Stimulated activated CD4-positive, alpha-beta T cell treated with anti-CD3 and anti-CD28 coated beads, TNF-alpha, amount 100 ng/mL, for 4 hours (primary cell): Measurements from ENCODE around the gene FUZ.

ENCODE experiments used
- DNase-seq, 3 experiments: peaks; one replicate each; pipeline ENCODE4 v3.0.0-alpha.2; 2020; ENCODE audit warnings: low read depth in 3 of 3

Gene FUZ

DNA sequence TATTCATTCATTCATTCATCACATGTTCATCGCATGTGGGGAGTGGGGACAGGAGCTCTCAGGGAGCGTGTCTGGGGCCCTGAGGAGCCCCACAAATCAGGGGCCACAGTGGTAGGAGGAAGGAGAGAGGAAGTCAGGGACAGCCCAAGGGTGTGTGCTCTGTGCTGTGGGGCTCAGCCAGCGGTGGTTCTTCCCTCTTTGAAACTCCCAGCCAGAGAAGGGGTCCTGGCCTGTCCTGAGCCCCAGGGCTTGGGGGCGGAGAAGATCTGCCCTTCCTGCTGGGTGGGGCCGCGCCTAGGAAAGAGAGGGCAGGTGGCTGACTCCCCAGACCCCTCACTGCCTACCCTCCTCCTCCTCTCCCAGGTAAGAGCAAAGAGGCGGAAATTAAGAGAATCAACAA lies 31.7 kb downstream of the FUZ start:
- DNase-seq, result no peak

DNA sequence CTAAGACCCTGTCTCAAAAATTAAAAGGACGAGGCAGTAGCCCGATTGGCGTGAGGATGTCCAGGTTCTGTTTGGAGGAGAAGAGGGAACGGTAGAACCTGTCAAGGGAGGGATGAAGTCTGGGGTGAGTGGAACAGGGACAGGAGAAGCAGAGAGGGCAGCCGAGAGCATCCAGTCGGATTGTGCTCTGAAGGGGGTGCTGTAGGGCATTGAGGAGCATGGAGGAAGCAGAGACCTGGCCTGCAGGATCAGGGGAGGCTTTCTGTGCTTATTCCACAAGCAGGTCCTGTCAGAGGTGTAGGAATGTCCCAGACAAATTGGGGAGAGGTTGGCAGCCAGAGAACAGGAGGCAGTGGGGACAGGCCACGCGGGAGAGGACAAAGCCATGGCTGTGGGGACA lies 32.2 kb downstream of the FUZ start:
- DNase-seq, result no peak

DNA sequence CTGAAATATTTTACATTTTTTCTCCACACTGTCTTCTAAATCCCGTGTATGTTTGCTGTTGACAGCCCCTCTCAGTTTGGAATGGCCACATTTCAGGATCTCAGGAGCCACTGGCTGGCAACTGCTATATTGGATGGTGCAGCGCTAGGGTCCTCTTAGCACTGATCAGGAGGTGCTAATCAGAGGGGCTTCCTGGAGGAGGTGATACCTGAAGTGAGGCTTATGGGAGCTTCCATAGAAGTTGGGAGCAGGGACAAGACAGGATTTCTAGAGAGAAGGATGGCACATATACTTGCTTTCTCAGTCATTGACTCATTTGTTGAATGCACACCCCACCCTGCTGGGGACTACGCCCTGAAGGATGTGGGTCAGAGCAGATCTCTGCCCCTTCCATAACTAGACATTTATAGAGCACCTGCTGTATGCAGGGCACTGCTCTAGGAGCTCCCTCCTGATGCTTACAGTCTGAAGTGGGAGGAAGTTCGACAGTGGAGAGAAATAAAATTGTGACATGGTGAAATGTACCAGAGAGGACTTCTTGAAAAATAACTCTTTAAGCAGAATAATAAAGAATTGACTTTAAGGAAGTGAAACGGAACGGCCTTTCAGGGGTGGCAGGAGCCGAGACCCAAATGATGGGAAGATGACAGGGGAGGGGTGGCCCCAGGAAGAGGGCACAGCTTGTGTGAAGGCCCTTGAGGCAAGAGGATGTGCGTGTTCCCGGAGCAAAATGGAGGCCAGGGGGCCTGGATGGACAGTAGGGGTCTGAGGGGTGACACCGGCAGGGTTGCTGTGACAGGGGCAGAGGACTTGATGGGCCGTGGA lies 33.1 kb downstream of the FUZ start:
- no peak for DNase-seq

DNA sequence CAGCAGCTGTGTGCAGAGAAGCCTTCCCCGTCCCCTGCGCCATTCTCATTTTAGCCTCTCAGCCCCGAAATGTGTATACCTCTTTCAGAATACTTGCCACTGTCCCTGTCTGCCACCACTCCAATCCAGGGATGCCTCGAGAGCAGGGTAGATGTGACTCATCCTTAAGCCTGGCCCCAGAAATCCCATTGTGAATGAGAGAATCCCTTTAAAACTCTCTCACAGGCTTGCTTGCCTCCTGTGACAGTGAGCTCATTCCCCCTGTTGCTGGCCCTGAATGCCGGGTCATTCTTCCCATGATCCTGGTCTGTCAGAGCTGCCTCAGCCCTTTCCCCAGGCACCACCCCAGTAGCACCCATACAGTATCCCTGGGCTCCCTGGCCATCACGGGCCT lies 36.7 kb downstream of the FUZ start:
- no peak for DNase-seq

DNA sequence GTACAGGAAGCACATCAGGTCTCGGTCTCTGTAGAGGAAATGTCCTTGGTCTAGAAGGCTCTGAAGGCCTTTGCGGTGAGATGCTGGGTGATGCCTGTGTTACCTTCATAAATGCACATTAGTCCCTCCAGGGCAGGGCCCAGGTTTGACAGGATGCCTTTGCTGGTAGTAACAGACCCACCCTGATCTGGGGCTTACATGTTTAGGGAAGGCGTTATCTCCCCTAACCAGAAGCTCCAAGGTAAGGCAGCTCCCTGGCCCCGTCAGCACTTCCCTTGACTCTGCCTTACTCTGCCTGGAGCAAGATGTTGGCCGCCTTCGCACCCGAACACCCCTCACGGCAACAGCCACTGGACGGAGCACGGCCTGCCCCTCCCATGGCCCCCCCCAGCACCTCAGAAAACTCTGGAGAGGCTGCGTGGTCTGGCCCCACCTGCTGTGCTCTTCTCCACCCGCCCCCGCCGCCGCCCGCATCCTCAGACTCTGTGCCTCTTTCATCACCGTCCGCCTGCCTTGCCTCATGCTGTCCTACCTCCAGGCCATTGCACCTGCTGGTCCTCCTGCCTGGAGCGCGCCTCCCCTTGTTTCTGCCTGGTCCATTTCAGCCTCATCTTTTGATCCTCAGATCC lies 37.2 kb downstream of the FUZ start:
- no peak for DNase-seq

DNA sequence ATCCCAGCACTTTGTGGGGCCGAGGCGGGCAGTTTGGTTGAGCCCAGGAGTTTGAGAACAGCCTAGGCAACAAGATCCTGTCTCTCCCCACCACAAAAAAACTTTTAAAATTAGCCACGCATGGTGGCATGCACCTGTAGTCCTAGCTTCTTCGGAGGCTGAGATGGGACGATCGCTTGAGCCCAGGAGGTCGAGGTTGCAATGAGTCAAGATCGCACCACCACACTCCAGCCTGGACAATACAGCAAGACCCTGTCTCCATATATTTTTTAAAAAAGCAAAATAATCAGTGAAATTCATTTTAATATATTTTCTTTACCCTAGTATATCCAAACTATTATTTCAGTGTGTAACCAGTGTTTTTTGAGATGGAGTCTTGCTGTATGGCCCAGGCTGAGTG lies 38.1 kb downstream of the FUZ start:
- DNase-seq, result no peak

DNA sequence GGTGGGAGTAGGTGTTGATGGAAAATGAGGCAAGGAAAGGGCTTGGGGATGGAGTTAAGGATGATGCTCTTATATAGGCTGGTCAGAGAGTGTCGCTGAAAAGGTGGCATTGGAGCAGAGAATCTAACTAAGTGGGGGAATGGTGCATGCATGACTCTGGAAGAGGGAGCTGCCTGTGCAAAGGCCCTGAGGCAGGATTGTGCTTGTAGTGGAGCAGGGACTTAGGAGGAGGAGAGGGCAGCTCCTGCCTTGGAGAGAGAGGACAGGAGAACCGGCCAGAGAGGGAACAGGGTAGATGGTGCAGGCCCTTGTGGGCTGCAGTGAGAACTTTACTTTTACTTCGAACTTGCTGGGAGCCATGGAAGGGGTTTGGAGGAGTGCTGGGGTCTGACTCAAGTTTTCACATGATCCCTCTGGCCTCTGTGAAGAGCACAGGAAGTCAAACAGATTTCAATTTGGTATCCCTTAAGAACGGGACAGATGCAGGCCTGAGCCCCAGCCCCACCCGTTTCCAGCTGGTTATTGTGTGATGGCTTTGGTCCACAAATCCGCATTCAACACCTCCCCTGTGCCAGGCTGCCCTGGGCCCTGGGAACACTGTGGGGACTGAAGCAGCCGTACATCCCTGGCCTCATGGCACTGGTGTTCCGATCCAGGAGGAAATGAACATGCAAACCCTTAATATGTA lies 39.3 kb downstream of the FUZ start:
- no peak for DNase-seq

DNA sequence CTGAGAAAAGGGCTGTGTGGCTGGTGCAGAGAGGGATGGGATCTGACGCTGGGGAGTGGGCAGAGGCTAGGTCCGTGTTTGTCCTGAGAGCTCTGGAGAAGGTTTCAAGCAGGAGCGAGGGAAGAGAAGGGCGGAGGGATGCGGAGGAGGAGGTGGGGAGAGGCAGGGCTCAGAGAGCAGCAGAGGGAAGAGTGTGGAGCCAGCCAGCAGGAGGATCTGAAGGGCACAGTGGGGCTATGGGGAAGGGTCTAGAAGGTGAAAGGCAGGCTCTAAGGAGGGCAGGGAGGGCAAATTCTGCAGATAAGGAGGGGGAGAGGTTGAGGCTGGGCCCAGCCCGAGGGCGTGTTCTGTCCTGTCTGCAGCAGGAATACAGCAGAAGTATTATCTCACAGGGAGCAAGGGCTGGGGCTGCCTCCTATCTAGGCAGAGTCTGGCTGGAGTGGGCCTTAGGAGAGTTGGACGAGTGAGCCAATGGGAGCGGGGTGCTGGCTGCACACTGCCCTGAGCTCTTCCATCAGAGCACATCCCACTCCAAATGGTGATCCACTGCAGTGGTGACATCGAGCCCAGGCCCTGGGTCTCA lies 40.2 kb downstream of the FUZ start:
- no peak for DNase-seq

DNA sequence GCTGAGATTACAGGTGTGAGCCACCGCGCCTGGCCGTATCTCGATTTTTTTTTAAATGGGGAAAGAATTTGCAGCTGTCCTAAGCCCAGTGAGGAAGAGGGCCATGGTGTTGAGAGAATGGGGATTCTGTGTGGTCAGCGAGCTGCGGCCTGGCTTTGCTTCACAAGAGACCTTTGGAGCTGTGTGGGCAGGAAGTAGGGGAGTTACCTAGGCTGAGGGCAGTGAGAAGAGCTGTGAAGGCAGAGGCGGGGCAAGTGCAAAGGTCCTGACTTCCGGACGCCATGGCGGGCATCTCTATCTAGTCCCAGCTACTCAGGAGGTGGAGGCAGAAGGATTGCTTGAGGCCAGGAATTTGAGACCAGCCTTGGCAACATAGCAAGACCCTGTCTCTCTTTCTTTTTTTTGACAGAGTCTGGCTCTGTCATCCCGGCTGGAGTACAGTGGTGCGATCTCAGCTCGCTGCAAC lies 41.4 kb downstream of the FUZ start:
- DNase-seq, result no peak

DNA sequence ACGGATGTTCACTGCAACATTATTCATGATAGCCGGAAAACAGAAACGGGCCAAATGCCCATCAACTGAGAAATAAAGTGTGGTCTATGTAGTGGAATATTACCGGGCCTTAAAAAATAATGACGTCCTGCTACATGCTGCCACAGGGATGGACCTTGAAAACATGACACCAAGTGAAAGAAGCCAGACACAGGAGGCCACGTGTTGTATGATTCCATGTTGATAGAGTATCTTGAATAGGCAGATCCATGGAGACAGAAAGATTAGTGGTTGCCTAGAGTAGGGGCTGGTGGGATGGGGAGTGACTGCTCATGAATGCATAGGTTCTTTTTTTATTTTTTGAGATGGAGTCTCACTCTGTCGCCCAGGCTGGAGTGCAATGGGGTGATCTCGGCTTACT lies 42.6 kb downstream of the FUZ start:
- DNase-seq, result no peak

DNA sequence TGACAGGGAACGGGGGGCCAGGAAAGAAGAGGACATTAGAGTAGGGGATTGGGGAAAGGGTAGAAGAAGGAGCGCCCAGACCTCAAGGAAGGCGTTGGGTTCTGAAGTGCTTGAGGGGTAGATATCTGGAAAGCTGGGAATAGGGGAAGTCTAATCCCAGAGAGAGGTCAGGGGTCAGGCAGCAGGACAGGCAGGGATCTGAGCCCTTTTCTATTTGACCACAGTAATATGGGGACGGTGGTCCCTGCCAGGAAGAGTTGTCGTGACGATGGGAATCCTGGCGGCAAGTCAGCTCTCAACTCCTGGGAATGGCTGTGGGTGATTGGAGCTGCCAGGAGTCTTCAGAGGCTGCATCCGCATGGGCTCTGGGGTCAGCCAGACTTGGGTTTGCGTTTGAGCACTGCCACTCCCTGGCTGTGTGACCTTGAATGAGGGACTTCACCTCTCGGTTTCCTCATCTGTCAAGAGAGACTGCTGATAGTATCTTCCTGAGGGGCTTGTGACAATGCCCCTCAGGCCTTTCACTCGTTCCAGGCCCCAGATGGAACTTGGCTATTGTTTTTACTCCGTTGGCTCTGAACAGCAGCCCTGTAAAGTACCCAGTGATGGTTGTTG lies 45.0 kb downstream of the FUZ start:
- DNase-seq, result no peak

DNA sequence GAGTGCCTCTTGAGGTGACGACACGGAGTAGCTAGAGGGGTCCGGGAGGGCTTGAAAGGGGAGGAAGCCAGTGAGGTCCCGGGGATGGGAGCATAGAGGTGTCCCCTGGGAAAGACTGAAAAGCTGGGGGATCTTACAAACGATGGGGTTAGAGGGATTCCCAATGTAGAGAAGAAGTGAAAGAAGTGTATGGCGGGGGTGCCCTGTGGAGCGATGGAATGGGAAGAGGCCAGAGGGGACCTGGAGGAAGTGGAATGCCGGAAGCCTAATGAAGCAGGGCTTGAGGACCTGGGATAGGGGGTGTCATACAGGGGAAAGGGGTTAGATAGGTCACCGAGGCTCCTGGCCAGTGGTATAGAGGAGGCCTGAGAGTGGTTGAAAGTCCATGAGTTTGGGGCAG lies 45.7 kb downstream of the FUZ start:
- no peak for DNase-seq

DNA sequence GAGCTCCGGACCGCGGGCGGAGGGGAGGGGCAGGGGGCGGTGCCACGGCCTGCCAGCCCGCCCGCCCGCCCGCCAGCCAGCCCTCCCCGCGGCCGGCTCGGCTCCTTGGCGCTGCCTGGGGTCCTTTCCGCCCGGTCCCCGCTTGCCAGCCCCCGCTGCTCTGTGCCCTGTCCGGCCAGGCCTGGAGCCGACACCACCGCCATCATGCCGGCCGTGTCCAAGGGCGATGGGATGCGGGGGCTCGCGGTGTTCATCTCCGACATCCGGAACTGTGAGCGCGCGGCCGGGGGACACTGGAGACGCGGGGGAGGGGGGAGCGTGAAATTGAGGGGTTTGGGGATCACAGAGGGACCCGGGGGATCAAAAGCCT lies 46.2 kb downstream of the FUZ start, which contains the start of gene AP2A1:
Gene AP2A1 (plus strand): TSS at position 72 of the 370 bp plus-strand sequence. CDS start 133 bp downstream, at position 205.
- DNase-seq, result no peak

DNA sequence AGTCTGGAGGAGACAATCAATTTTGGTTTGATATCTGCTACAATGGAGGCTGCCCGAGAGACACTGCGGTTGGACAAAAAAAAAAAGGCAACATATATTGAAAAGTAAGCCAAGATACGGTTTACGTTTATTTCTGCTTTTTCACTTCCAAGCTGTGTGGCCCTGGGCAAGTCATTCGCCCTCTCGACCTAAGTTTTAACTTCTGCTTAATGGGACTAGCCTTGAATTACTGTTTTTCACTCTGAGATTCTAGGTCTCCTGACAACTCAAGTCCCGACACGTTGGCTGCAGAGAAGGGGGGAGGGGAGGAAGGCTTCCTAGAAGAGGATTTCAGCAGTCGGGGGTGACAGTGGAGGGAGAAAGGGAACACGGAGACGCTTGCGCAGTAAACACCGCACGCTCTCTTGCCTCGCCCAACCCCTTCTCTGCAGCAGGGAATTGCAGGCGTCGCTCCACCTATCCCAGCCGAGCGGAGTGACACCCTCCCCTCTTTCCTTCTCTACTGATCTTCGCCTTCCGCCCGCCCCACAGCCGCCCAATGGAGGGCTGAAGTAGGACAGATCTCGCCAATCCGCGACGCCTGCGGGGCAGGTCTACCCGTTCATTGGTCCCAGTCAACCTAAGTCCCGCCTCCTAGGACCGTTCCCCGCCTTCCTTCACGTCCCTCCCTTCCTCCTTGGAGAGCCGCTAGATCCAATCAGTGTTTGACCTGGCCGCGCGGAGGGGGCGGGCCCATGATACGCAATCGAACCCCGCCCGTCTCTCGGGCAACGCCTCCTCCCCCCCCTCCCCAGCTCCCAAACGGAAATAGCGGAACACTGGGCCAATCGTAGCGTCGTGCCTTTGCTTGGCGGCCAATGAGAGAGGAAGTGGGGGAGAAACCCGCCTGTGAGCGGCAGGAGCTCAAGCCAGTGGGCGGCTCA lies 46.8 kb downstream of the FUZ start:
- peak; percentile 95 to 99 (median 98) for DNase-seq

DNA sequence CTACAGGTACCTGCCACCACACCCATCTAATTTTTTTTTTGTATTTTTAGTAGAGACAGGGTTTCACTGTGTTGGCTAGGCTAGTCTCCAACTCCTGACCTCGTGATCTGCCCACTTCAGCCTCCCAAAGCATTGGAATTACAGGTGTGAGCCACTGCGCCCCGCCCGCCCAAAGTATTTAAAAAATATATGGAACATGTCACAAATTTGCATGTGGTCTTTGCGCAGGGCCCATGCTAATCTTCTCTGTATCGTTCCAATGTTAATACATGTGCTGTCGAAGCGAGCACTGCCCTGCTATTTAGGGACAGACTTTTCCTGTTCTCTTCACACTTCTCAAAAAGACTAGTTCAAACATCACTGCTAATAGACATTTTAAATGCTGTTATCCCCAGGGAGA lies 48.8 kb downstream of the FUZ start:
- DNase-seq, result no peak

DNA sequence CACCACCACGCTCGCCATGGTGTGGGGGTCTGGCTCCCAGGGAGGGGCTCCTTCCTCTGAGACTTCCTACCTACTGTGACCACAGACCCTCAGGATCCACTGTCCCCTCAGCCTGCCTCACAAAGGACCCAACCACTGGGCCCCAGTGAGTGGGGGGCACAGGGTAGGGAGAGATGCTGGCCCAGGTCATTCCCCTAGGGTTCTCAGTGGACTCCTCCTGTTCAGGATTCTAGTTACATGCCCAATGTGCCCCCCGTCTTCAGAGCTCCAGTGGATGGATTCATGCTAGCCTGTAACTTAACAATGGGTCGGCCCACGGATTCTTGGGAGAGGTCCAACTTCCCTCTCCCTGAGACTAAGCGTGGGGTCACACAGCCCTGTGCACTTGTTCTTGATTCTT lies 49.9 kb downstream of the FUZ start, which contains the start of gene TSKS:
Gene TSKS (minus strand): TSS at position 77 of the 400 bp plus-strand sequence. CDS start 59 bp downstream, at position 18.
- DNase-seq, result no peak

DNA sequence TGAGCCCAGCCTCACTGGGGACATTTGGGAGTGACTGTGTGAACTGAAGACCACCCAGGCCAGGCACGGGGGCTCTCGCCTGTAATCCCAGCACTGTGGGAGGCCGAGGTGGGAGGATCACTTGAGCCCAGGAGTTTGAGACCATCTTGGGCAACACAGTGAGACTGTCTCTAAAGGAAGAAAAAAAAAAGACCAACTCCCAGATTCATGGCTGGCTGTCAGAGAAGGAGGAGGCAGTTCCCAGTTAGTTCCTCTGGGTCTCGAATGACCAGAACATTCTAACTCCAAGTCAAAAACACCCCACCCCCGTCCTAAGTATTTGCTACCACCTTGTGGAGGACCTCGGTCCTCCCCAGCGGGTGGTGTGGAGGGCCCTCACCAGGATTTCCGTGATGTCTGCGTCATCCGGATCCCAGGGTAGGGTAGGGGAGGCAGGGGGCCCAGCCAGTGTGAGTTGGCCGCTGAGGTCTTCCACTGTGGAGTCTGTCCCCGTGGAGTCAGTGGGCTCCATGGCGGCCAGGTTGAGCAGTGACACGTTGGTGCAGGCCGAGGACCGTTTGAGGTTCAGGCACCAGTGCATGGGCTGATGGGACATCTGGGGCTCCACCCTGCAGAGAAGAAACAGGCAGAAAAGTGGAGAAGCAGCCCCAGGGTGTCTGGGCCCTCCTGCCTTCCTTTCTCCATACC lies 51.3 kb downstream of the FUZ start:
- DNase-seq, result no peak

DNA sequence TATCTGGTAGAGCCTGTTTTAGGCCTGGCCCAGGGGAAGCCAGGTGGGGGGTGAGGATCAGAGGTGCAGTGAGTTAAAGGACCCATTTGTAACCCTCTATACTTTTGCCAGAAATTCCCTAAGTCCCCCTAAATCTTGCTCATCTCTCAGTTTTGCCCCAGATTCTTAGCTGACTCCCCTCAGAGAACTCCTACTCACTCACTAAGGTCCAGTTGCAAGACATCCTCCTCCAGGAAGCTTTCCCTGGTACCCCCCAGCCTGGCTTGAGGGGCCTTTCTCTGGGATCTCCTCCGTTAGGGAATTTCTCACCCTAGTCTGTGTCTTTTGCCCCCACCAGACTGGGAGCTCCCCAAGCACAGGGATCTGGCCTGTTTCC lies 51.9 kb downstream of the FUZ start:
- DNase-seq, result no peak

DNA sequence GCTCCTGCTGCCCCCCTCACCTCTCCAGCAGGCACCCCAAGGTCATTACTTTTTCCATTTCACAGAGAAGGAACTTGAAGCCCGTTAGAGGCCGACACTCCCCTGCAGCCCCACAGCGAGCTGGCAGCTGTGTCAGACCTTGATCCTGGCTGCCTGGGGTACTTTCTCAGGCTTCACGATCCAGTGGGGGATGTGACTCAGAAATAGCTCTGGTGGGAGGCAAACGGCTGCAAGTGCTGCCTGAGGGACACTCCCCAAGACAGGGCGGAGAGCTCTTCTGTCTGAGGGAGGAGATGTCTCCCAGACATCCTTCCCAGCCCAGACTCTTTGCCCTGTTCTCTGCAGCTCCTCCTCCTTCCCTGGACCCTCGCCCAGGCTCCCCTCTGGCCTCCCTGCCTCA lies 54.8 kb downstream of the FUZ start:
- DNase-seq, result no peak
